HepG2 (cell line): ENCODE data around the gene TREH. TPM values are rescaled to one million over a fixed set of nuclear protein-coding genes. Genes with fewer than 3 reads are reported as not detected.

Experiments used
- ADNP ChIP-seq: sonication (generic); formaldehyde crosslinking; IDR thresholded peaks from 2 replicates; pipeline ENCODE4 v1.4.0; 2020; ENCODE audit warnings: missing genetic modification reagents
- CREM ChIP-seq, 2 experiments: sonication (generic) in 1 of 2; formaldehyde crosslinking in 1 of 2; IDR thresholded peaks; 2 replicates each; pipeline versions ENCODE4 v1.4.0 to v1.6.1; 2016 to 2020; ENCODE audit warnings: antibody characterized with exemption in 1 of 2, mild to moderate bottlenecking in 1 of 2, missing genetic modification reagents in 1 of 2
- HDAC2 ChIP-seq: sonication (generic); formaldehyde crosslinking; IDR thresholded peaks from 2 replicates; pipeline ENCODE4 v1.4.0; 2020; ENCODE audit warnings: missing genetic modification reagents
- HNRNPK ChIP-seq: fragments of 200-400 bp; formaldehyde crosslinking; IDR thresholded peaks from 2 replicates; pipeline ENCODE4 v1.6.1; 2018; ENCODE audit warnings: low read length, low read depth, moderate library complexity, mild to moderate bottlenecking; ENCODE audit not compliant: poor library complexity, severe bottlenecking
- MXI1 ChIP-seq: IDR thresholded peaks from 3 replicates; pipeline ENCODE4 v1.6.1; 2012; ENCODE audit warnings: low read depth, low read length, inconsistent platforms, borderline replicate concordance
- NR2F6 ChIP-seq, 2 experiments: IDR thresholded peaks; 2 replicates each; pipeline ENCODE4 v1.6.1; 2016; ENCODE audit warnings: antibody characterized with exemption in 1 of 2, mild to moderate bottlenecking in 1 of 2
- RFX1 ChIP-seq: fragments of 450-650 bp; IDR thresholded peaks from 2 replicates; pipeline ENCODE4 v1.6.1; 2017
- SIX4 ChIP-seq: sonication (generic); formaldehyde crosslinking; IDR thresholded peaks from 2 replicates; pipeline ENCODE4 v1.4.0; 2020; ENCODE audit warnings: missing genetic modification reagents
- SMC3 ChIP-seq: IDR thresholded peaks from 2 replicates; pipeline ENCODE4 v1.6.1; 2011; ENCODE audit warnings: low read length, improper control_type of control experiment
- SOX5 ChIP-seq: IDR thresholded peaks from 2 replicates; pipeline ENCODE4 v1.6.1; 2016; ENCODE audit warnings: borderline replicate concordance
- TBX2 ChIP-seq: sonication (generic); formaldehyde crosslinking; IDR thresholded peaks from 2 replicates; pipeline ENCODE4 v1.5.0; 2020; ENCODE audit warnings: missing genetic modification reagents, mild to moderate bottlenecking, borderline replicate concordance
- TEAD3 ChIP-seq: optimal IDR thresholded peaks from 2 replicates; pipeline ENCODE3; 2016; ENCODE audit warnings: borderline replicate concordance
- TGIF2 ChIP-seq: IDR thresholded peaks from 2 replicates; pipeline ENCODE4 v1.6.1; 2016; ENCODE audit warnings: control low read depth, missing compliant biosample characterization
- ZBTB1 ChIP-seq: sonication (generic); formaldehyde crosslinking; IDR thresholded peaks from 2 replicates; pipeline ENCODE4 v1.4.0; 2020; ENCODE audit warnings: missing genetic modification reagents, borderline replicate concordance
- ZNF296 ChIP-seq: sonication (generic); formaldehyde crosslinking; conservative IDR thresholded peaks from 2 replicates; pipeline ENCODE4 v1.5.0; 2020; ENCODE audit warnings: mild to moderate bottlenecking, missing genetic modification reagents
- ZNF431 ChIP-seq: sonication (generic); formaldehyde crosslinking; IDR thresholded peaks from 2 replicates; pipeline ENCODE4 v1.9.0; 2022; ENCODE audit warnings: missing genetic modification reagents, low read depth, mild to moderate bottlenecking, borderline replicate concordance
- ZNF670 ChIP-seq: sonication (generic); formaldehyde crosslinking; IDR thresholded peaks from 2 replicates; pipeline ENCODE4 v1.8.0; 2022; ENCODE audit warnings: mild to moderate bottlenecking, missing genetic modification reagents, borderline replicate concordance
- ZNF782 ChIP-seq: sonication (generic); formaldehyde crosslinking; IDR thresholded peaks from 2 replicates; pipeline ENCODE4 v1.4.0; 2020; ENCODE audit warnings: missing genetic modification reagents, mild to moderate bottlenecking, borderline replicate concordance
- polyA plus RNA-seq, 8 experiments: library from polyadenylated mRNA; depleted of rRNA in 3 of 8; stranded (reverse) in 7 of 8; unstranded in 1 of 8; fragments of >200 nt; fragmentation: Illumina TruSeq in 4 of 8; extraction: Trizol in 4 of 8; gene quantifications; 2 replicates each; pipeline versions ENCODE4 v1.2.1 to v1.2.3, GENCODE V29; 2011 to 2016; ENCODE audit warnings: low read depth in 4 of 8, missing spikeins in 1 of 8, mixed read lengths in 1 of 8; ENCODE audit not compliant: insufficient read depth in 1 of 8
- total RNA-seq, 5 experiments: library from RNA; depleted of rRNA; stranded (reverse); fragments of >200 nt; fragmentation: Illumina TruSeq; extraction: Trizol; gene quantifications; 2 replicates each; pipeline ENCODE4 v1.2.3, GENCODE V29; 2016; ENCODE audit warnings: low read depth in 1 of 5
- TF ChIP-seq, protein P1 (sequence below): sonication (generic); formaldehyde crosslinking; IDR thresholded peaks from 2 replicates; pipeline ENCODE4 v1.8.1; 2022; ENCODE audit warnings: mild to moderate bottlenecking, missing genetic modification reagents
- TF ChIP-seq, protein P2 (sequence below): sonication (generic); formaldehyde crosslinking; IDR thresholded peaks from 2 replicates; pipeline ENCODE4 v1.8.1; 2023; ENCODE audit warnings: missing genetic modification reagents, inconsistent platforms, borderline replicate concordance
- TF ChIP-seq, protein P3 (sequence below): sonication (generic); formaldehyde crosslinking; IDR thresholded peaks from 2 replicates; pipeline ENCODE4 v1.9.0; 2021; ENCODE audit warnings: missing genetic modification reagents, borderline replicate concordance
- TF ChIP-seq, protein P4 (sequence below): sonication (generic); formaldehyde crosslinking; IDR thresholded peaks from 2 replicates; pipeline ENCODE4 v1.5.1; 2020; ENCODE audit warnings: mild to moderate bottlenecking, missing genetic modification reagents, moderate library complexity
- TF ChIP-seq, protein P5 (sequence below): sonication (generic); formaldehyde crosslinking; IDR thresholded peaks from 2 replicates; pipeline ENCODE4 v1.8.1; 2023; ENCODE audit warnings: mild to moderate bottlenecking, missing genetic modification reagents

The TREH gene
- total and polyA plus RNA-seq, 2 of the 13 experiments (the other 11 are each of a cell fraction or from before 2014, with no cell fraction given): 0.53 to 0.86 TPM

DNA sequence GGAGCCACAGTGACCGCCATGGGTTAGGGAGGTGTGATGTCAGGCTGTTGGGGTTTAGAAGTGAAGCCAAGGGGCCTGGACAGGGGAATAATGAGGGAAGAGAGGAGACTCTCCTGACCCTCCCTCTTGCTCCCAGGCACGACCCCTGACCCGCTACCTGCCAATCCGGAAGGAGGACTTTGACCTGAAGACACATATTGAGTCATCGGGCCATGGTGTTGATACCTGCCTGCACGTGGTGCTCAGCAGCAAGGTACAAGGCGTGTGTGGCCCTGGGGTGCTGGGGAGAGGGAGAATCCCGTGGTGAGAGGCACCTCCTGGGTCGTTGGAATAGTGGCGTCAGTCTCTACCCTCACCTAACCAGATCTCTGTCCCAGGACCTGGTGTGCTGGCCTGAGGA, 29.5 kb downstream of the TREH start (continued):
- TF ChIP-seq ZBTB1: no peak
- no peak for TF ChIP-seq TEAD3 (CRISPR knock-in tag)
- TF ChIP-seq, protein P1, sequence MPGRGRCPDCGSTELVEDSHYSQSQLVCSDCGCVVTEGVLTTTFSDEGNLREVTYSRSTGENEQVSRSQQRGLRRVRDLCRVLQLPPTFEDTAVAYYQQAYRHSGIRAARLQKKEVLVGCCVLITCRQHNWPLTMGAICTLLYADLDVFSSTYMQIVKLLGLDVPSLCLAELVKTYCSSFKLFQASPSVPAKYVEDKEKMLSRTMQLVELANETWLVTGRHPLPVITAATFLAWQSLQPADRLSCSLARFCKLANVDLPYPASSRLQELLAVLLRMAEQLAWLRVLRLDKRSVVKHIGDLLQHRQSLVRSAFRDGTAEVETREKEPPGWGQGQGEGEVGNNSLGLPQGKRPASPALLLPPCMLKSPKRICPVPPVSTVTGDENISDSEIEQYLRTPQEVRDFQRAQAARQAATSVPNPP (CRISPR knock-in tag): no peak
- TF ChIP-seq ZNF431 (CRISPR knock-in tag): no peak
- no peak for TF ChIP-seq TGIF2
- TF ChIP-seq NR2F6 (IDR thresholded peaks at IDR 0.05): peak; percentile 64
- peak; percentile 72 for TF ChIP-seq NR2F6 (CRISPR knock-in tag; IDR thresholded peaks at IDR 0.05)
- no peak for TF ChIP-seq RFX1
- TF ChIP-seq SMC3: no peak
- no peak for TF ChIP-seq ZNF782 (CRISPR knock-in tag)
- peak; percentile 28; the same call in 1 of the 2 replicates for TF ChIP-seq SOX5
- TF ChIP-seq ADNP: no peak
- TF ChIP-seq, protein P2, sequence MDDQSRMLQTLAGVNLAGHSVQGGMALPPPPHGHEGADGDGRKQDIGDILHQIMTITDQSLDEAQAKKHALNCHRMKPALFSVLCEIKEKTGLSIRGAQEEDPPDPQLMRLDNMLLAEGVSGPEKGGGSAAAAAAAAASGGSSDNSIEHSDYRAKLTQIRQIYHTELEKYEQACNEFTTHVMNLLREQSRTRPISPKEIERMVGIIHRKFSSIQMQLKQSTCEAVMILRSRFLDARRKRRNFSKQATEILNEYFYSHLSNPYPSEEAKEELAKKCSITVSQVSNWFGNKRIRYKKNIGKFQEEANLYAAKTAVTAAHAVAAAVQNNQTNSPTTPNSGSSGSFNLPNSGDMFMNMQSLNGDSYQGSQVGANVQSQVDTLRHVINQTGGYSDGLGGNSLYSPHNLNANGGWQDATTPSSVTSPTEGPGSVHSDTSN (CRISPR knock-in tag): no peak
- TF ChIP-seq HNRNPK: no peak
- no peak for TF ChIP-seq CREM (IDR thresholded peaks at IDR 0.05)
- TF ChIP-seq CREM (CRISPR knock-in tag; IDR thresholded peaks at IDR 0.05): no peak
- TF ChIP-seq ZNF296 (CRISPR knock-in tag): no peak
- TF ChIP-seq, protein P3, sequence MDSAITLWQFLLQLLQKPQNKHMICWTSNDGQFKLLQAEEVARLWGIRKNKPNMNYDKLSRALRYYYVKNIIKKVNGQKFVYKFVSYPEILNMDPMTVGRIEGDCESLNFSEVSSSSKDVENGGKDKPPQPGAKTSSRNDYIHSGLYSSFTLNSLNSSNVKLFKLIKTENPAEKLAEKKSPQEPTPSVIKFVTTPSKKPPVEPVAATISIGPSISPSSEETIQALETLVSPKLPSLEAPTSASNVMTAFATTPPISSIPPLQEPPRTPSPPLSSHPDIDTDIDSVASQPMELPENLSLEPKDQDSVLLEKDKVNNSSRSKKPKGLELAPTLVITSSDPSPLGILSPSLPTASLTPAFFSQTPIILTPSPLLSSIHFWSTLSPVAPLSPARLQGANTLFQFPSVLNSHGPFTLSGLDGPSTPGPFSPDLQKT (CRISPR knock-in tag): no peak
- 0 out of 2 replicates have a peak, but pooled peaks have one; percentile 32 for TF ChIP-seq HDAC2 (CRISPR knock-in tag)
- no peak for TF ChIP-seq SIX4 (CRISPR knock-in tag)
- TF ChIP-seq TBX2 (CRISPR knock-in tag): peak; percentile 67; the same call in 1 of the 2 replicates
- TF ChIP-seq, protein P4, sequence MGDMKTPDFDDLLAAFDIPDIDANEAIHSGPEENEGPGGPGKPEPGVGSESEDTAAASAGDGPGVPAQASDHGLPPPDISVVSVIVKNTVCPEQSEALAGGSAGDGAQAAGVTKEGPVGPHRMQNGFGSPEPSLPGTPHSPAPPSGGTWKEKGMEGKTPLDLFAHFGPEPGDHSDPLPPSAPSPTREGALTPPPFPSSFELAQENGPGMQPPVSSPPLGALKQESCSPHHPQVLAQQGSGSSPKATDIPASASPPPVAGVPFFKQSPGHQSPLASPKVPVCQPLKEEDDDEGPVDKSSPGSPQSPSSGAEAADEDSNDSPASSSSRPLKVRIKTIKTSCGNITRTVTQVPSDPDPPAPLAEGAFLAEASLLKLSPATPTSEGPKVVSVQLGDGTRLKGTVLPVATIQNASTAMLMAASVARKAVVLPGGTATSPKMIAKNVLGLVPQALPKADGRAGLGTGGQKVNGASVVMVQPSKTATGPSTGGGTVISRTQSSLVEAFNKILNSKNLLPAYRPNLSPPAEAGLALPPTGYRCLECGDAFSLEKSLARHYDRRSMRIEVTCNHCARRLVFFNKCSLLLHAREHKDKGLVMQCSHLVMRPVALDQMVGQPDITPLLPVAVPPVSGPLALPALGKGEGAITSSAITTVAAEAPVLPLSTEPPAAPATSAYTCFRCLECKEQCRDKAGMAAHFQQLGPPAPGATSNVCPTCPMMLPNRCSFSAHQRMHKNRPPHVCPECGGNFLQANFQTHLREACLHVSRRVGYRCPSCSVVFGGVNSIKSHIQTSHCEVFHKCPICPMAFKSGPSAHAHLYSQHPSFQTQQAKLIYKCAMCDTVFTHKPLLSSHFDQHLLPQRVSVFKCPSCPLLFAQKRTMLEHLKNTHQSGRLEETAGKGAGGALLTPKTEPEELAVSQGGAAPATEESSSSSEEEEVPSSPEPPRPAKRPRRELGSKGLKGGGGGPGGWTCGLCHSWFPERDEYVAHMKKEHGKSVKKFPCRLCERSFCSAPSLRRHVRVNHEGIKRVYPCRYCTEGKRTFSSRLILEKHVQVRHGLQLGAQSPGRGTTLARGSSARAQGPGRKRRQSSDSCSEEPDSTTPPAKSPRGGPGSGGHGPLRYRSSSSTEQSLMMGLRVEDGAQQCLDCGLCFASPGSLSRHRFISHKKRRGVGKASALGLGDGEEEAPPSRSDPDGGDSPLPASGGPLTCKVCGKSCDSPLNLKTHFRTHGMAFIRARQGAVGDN (CRISPR knock-in tag): peak; percentile 95
- TF ChIP-seq, protein P5, sequence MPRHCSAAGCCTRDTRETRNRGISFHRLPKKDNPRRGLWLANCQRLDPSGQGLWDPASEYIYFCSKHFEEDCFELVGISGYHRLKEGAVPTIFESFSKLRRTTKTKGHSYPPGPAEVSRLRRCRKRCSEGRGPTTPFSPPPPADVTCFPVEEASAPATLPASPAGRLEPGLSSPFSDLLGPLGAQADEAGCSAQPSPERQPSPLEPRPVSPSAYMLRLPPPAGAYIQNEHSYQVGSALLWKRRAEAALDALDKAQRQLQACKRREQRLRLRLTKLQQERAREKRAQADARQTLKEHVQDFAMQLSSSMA: no peak
- TF ChIP-seq MXI1: peak; percentile 27; the same call in 1 of the 3 replicates
- TF ChIP-seq ZNF670 (CRISPR knock-in tag): peak; percentile 84; the same call in 1 of the 2 replicates
